ENCODE measurements around the gene INTS14. TPM values are rescaled to one million over a fixed set of nuclear protein-coding genes. Genes with fewer than 3 reads are reported as not detected.
A peak's percentile ranks its signal among the peaks of the same experiment; 100 is the strongest.

INTS14 gene
- total and polyA plus RNA-seq, 7 experiments from 2014 or later, result 16.0 to 38.3 (median 35.0) TPM

DNA sequence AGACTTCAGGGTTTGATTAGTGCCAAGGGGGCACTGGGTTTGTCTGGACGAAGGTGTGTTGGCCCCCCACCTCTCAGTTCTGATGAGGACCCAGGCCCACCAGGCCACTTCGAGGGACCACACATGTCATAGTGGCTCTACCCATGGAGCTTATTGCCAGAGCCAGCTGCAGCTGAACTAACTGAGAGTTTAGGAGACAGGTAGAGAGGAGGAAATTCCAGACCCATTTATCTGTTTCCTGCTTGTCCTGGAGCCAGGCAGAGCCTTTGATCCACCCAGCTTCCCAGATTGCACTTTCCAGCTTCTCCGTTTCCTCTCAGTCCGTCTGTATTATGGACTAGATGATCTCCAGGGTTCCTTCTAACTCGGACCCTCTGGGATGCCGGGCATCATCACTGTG is 31.7 kb upstream of the INTS14 start:
- no peak overlapping the region for H3K27ac Mint-ChIP-seq
- H3K36me3 Mint-ChIP-seq, result peaks cover 0 to 7% (median 0%) of the 10 kb centered on the region in 5 donors
- intact Hi-C loops (cut with micrococcal nuclease), result no loop called here
- H3K4me3 Mint-ChIP-seq, result no peak overlapping the region
- ChIA-PET CTCF (no interaction called here), POLR2A (no interaction called here)
- ATAC-seq (no peak), DNase-seq (no peak)
- peaks cover 7 to 16% (median 10%) of the 10 kb centered on the region in 7 donors for H3K4me1 Mint-ChIP-seq
- H3K27me3 ChIP-seq (ENCODE audit: control insufficient read depth in 2 of 2, insufficient read depth in 2 of 2, low read length in 2 of 2), result no peaks in the 10 kb centered on the region
- H3K4me1 ChIP-seq (ENCODE audit: control insufficient read depth in 2 of 2, insufficient read depth in 2 of 2, low read length in 2 of 2), result no peaks in the 10 kb centered on the region
- H3K36me3 ChIP-seq (ENCODE audit: control insufficient read depth in 2 of 3, insufficient read depth in 3 of 3, low read length in 3 of 3), result no peaks in the 10 kb centered on the region
- H3K9me3 Mint-ChIP-seq, result no peaks in the 10 kb centered on the region
- no peak overlapping the region for H3K4me3 ChIP-seq (ENCODE audit: low read length)
- no peaks in the 10 kb centered on the region for H3K9me3 ChIP-seq (ENCODE audit: control insufficient read depth in 2 of 3, low read length in 3 of 3)
- no peaks in the 10 kb centered on the region for H3K27me3 Mint-ChIP-seq
- H3K27ac ChIP-seq (ENCODE audit: low read depth, low read length), result no peak overlapping the region

- H3K27ac ChIP-seq (ENCODE audit: low read depth, low read length), result no peak overlapping the region
- Mint-ChIP-seq H3K27ac (peak overlapping the region in 2 of 9 donors; percentile 17 to 44), H3K36me3 (peaks cover 0 to 6% (median 0%) of the 10 kb centered on the region in 5 donors), H3K4me1 (peaks cover 7 to 17% (median 10%) of the 10 kb centered on the region in 7 donors), H3K27me3 (no peaks in the 10 kb centered on the region), H3K9me3 (no peaks in the 10 kb centered on the region), H3K4me3 (no peak overlapping the region)
- no peak for ATAC-seq
- H3K36me3 ChIP-seq (ENCODE audit: control insufficient read depth in 2 of 3, insufficient read depth in 3 of 3, low read length in 3 of 3), result no peaks in the 10 kb centered on the region
- no peaks in the 10 kb centered on the region for H3K9me3 ChIP-seq (ENCODE audit: control insufficient read depth in 2 of 3, low read length in 3 of 3)
- no peak for DNase-seq
- POLR2A ChIA-PET, result no interaction called here
- no peaks in the 10 kb centered on the region for H3K27me3 ChIP-seq (ENCODE audit: control insufficient read depth in 2 of 2, insufficient read depth in 2 of 2, low read length in 2 of 2)
- intact Hi-C loops (cut with micrococcal nuclease), result no loop called here
- no peak overlapping the region for H3K4me3 ChIP-seq (ENCODE audit: low read length)
- CTCF ChIA-PET, result interaction anchor here (0.6 to 4.0 kb wide), 5 partner anchors 11 to 225 kb away, joined by 3 to 31 read pairs (median 3); no protein-coding TSS in a partner anchor
- no peaks in the 10 kb centered on the region for H3K4me1 ChIP-seq (ENCODE audit: control insufficient read depth in 2 of 2, insufficient read depth in 2 of 2, low read length in 2 of 2)
Observed at GRCh38 chr15:65641768-65642475, 31.0 kb upstream of the INTS14 start.

DNA sequence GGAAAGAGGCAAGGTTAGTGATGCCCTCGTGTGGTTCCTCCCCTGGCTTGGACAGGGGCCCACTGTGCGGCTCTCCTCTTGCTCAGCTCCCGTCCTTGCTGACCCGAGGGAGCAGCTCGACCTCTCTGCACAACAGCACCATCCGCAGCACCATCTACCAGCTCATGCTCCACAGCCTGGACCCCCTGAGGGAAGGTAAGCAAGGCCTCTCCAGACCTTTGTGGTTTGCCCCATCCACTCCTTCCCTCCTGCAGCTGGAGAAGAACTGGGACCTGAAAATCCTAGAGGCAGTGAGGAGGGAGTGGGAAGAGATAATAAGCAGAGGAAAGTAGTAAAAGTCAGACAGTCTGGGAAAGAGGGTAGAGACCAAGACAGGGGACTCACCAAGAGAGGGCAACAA is 28.6 kb upstream of the INTS14 start:
- no peak for ATAC-seq
- Mint-ChIP-seq H3K27ac (no peak overlapping the region), H3K36me3 (peaks cover 0 to 5% (median 0%) of the 10 kb centered on the region in 5 donors), H3K4me3 (no peak overlapping the region), H3K4me1 (peaks cover 7 to 17% (median 10%) of the 10 kb centered on the region in 7 donors), H3K27me3 (no peaks in the 10 kb centered on the region), H3K9me3 (no peaks in the 10 kb centered on the region)
- intact Hi-C loops (cut with micrococcal nuclease), result loop anchor here (2.0 to 10.0 kb wide), 2 partner anchors 189 to 445 kb away; no protein-coding TSS in a partner anchor
- ChIA-PET CTCF (interaction anchor here (0.6 to 4.0 kb wide), 7 partner anchors 16 to 649 kb away, joined by 3 to 31 read pairs (median 4); partner anchors contain the start of gene RAB11A), POLR2A (interaction anchor here (1.3 kb wide), 1 partner anchor 28 kb away, joined by 3 read pairs; the partner anchor contains the start of gene INTS14)
- H3K4me1 ChIP-seq (ENCODE audit: control insufficient read depth in 2 of 2, insufficient read depth in 2 of 2, low read length in 2 of 2), result no peaks in the 10 kb centered on the region
- DNase-seq, result no peak
- no peak overlapping the region for H3K4me3 ChIP-seq (ENCODE audit: low read length)
- no peak overlapping the region for H3K27ac ChIP-seq (ENCODE audit: low read depth, low read length)
- no peaks in the 10 kb centered on the region for H3K9me3 ChIP-seq (ENCODE audit: control insufficient read depth in 2 of 3, low read length in 3 of 3)
- H3K27me3 ChIP-seq (ENCODE audit: control insufficient read depth in 2 of 2, insufficient read depth in 2 of 2, low read length in 2 of 2), result no peaks in the 10 kb centered on the region
- no peaks in the 10 kb centered on the region for H3K36me3 ChIP-seq (ENCODE audit: control insufficient read depth in 2 of 3, insufficient read depth in 3 of 3, low read length in 3 of 3)

GRCh38 chr15:65638681-65639089 is 27.8 kb upstream of the INTS14 start:
- CTCF ChIA-PET, result interaction anchor here (0.6 to 4.0 kb wide), 12 partner anchors 16 to 653 kb away, joined by 3 to 31 read pairs (median 4); partner anchors contain the start of gene RAB11A
- Mint-ChIP-seq H3K9me3 (peaks cover 0 to 2% (median 0%) of the 10 kb centered on the region in 11 donors), H3K4me1 (peaks cover 7 to 19% (median 10%) of the 10 kb centered on the region in 7 donors), H3K4me3 (peak overlapping the region in 5 of 10 donors; percentile 0 to 60 (median 4)), H3K27ac (peak overlapping the region in 3 of 9 donors; percentile 6 to 15 (median 11)), H3K27me3 (no peaks in the 10 kb centered on the region), H3K36me3 (peaks cover 0 to 7% (median 2%) of the 10 kb centered on the region in 5 donors)
- POLR2A ChIA-PET, result interaction anchor here (1.1 to 1.3 kb wide), 2 partner anchors 28 to 658 kb away, joined by 3 read pairs; partner anchors contain the start of gene INTS14
- Histone ChIP-seq H3K4me1 (ENCODE audit: control insufficient read depth in 2 of 2, insufficient read depth in 2 of 2, low read length in 2 of 2) (no peaks in the 10 kb centered on the region), H3K27me3 (ENCODE audit: control insufficient read depth in 2 of 2, insufficient read depth in 2 of 2, low read length in 2 of 2) (no peaks in the 10 kb centered on the region), H3K36me3 (ENCODE audit: control insufficient read depth in 2 of 3, insufficient read depth in 3 of 3, low read length in 3 of 3) (no peaks in the 10 kb centered on the region), H3K27ac (ENCODE audit: low read depth, low read length) (no peak overlapping the region), H3K4me3 (ENCODE audit: low read length) (no peak overlapping the region), H3K9me3 (ENCODE audit: control insufficient read depth in 2 of 3, low read length in 3 of 3) (no peaks in the 10 kb centered on the region)
- DNase-seq (peak in 8 of 9 donors; percentile 34 to 75 (median 68)), ATAC-seq (peak; percentile 92)
- intact Hi-C loops (cut with micrococcal nuclease), result loop anchor here (1.0 to 10.0 kb wide), 5 partner anchors 190 to 553 kb away; no protein-coding TSS in a partner anchor

- intact Hi-C loops (cut with micrococcal nuclease), result loop anchor here (1.0 to 10.0 kb wide), 5 partner anchors 191 to 553 kb away; no protein-coding TSS in a partner anchor
- DNase-seq, result no peak
- no peaks in the 10 kb centered on the region for H3K27me3 ChIP-seq (ENCODE audit: control insufficient read depth in 2 of 2, insufficient read depth in 2 of 2, low read length in 2 of 2)
- POLR2A ChIA-PET, result interaction anchor here (1.1 kb wide), 1 partner anchor 658 kb away, joined by 3 read pairs; no protein-coding TSS in a partner anchor
- H3K27ac Mint-ChIP-seq, result peak overlapping the region in 1 of 9 donors; percentile 11
- H3K4me1 Mint-ChIP-seq, result peaks cover 7 to 20% (median 10%) of the 10 kb centered on the region in 7 donors
- H3K9me3 ChIP-seq (ENCODE audit: control insufficient read depth in 2 of 3, low read length in 3 of 3), result no peaks in the 10 kb centered on the region
- ATAC-seq, result no peak
- peaks cover 0 to 2% (median 0%) of the 10 kb centered on the region in 11 donors for H3K9me3 Mint-ChIP-seq
- no peaks in the 10 kb centered on the region for H3K4me1 ChIP-seq (ENCODE audit: control insufficient read depth in 2 of 2, insufficient read depth in 2 of 2, low read length in 2 of 2)
- no peaks in the 10 kb centered on the region for H3K27me3 Mint-ChIP-seq
- H3K36me3 Mint-ChIP-seq, result peaks cover 0 to 8% (median 2%) of the 10 kb centered on the region in 5 donors
- no peak overlapping the region for H3K4me3 Mint-ChIP-seq
- no peak overlapping the region for H3K4me3 ChIP-seq (ENCODE audit: low read length)
- H3K27ac ChIP-seq (ENCODE audit: low read depth, low read length), result no peak overlapping the region
- H3K36me3 ChIP-seq (ENCODE audit: control insufficient read depth in 2 of 3, insufficient read depth in 3 of 3, low read length in 3 of 3), result no peaks in the 10 kb centered on the region
- CTCF ChIA-PET, result interaction anchor here (0.8 to 4.0 kb wide), 11 partner anchors 17 to 654 kb away, joined by 3 to 31 read pairs (median 5); partner anchors contain the start of gene RAB11A
Observed at GRCh38 chr15:65638109-65638508, 27.2 kb upstream of the INTS14 start.

GRCh38 chr15:65634356-65634755 is 23.4 kb upstream of the INTS14 start:
- Mint-ChIP-seq H3K36me3 (peaks cover 0 to 22% (median 2%) of the 10 kb centered on the region in 5 donors), H3K4me1 (peaks cover 7 to 26% (median 10%) of the 10 kb centered on the region in 7 donors), H3K4me3 (no peak overlapping the region), H3K27ac (no peak overlapping the region), H3K9me3 (peaks cover 0 to 2% (median 0%) of the 10 kb centered on the region in 11 donors), H3K27me3 (no peaks in the 10 kb centered on the region)
- H3K4me3 ChIP-seq (ENCODE audit: low read length), result no peak overlapping the region
- no peak for DNase-seq
- no peak overlapping the region for H3K27ac ChIP-seq (ENCODE audit: low read depth, low read length)
- POLR2A ChIA-PET, result no interaction called here
- no peak for ATAC-seq
- intact Hi-C loops (cut with micrococcal nuclease), result loop anchor here in 1 of 2 donors (10.0 kb wide), 1 partner anchor 450 kb away; no protein-coding TSS in a partner anchor
- peaks cover 0 to 7% of the 10 kb centered on the region in 2 donors for H3K4me1 ChIP-seq (ENCODE audit: control insufficient read depth in 2 of 2, insufficient read depth in 2 of 2, low read length in 2 of 2)
- CTCF ChIA-PET, result no interaction called here
- no peaks in the 10 kb centered on the region for H3K9me3 ChIP-seq (ENCODE audit: control insufficient read depth in 2 of 3, low read length in 3 of 3)
- no peaks in the 10 kb centered on the region for H3K27me3 ChIP-seq (ENCODE audit: control insufficient read depth in 2 of 2, insufficient read depth in 2 of 2, low read length in 2 of 2)
- no peaks in the 10 kb centered on the region for H3K36me3 ChIP-seq (ENCODE audit: control insufficient read depth in 2 of 3, insufficient read depth in 3 of 3, low read length in 3 of 3)

Measured in naive thymus-derived CD4-positive, alpha-beta T cell (primary cell).